HCT116 (cell line): Measurements from ENCODE around the gene HMX1. TPM values are rescaled to one million over a fixed set of nuclear protein-coding genes. Genes with fewer than 3 reads are reported as not detected.

Experiments used
- ATAC-seq: fragments of 200-7000 bp; cut with Tn5 transposase; 2 replicates; pipeline ENCODE4 v1.9.1; 2020; ENCODE audit warnings: mild to moderate bottlenecking, moderate library complexity
- BruUV-seq: library from RNA; stranded (reverse); fragments of 400-500 nt; replicated peaks from 2 replicates; lab custom pipeline; 2021; lab: Mats Ljungman, UMichigan
- CTCF ChIA-PET: fragments of 300-600 bp; sonication (Branson Sonifier 250); formaldehyde crosslinking; loops from one replicate; lab custom pipeline; 2021; ENCODE audit warnings: antibody characterized with exemption; lab: Charles Lee
- POLR2A ChIA-PET: fragments of 300-600, 350-600 bp; sonication (Branson Sonifier 250); formaldehyde crosslinking; loops from one replicate; lab custom pipeline; 2021; ENCODE audit warnings: antibody characterized with exemption; lab: Charles Lee
- RAD21 ChIA-PET, 2 experiments: fragments of 300-600 bp; sonication (Branson Sonifier 250); formaldehyde crosslinking; loops; one replicate each; lab custom pipeline; 2023; ENCODE audit warnings: low total read pairs in 2 of 2; ENCODE audit not compliant: uncharacterized antibody in 2 of 2, unreplicated experiment in 2 of 2, low non-redundant PET in 1 of 2; lab: Charles Lee
- DNase-seq: peaks from one replicate; pipeline ENCODE4 v3.0.0-alpha.2; 2010; ENCODE audit warnings: low read depth, low spot score
- H2AFZ ChIP-seq: fragments of 200-600 bp; shearing (Covaris generic), sonication (generic); 2 replicates; pipeline ENCODE4 v1.6.1; 2017; ENCODE audit warnings: low read depth, mixed run types, mixed read lengths, antibody characterized with exemption, low read length; ENCODE audit not compliant: poor library complexity, severe bottlenecking
- H3K27ac ChIP-seq: 2 replicates; pipeline ENCODE4 v1.5.1; 2012; ENCODE audit warnings: low read depth, low read length
- H3K27me3 ChIP-seq: fragments of 200-600 bp; sonication (generic); 2 replicates; pipeline ENCODE4 v1.6.1; 2016; ENCODE audit warnings: mixed run types, low read length, mixed read lengths; ENCODE audit not compliant: insufficient read depth
- H3K36me3 ChIP-seq, 2 experiments: fragments of 200-500 bp in 1 of 2; fragments of 200-600 bp in 1 of 2; sonication (Bioruptor generic) in 1 of 2; sonication (generic) in 1 of 2; 2 replicates each; pipeline versions ENCODE4 v1.5.1 to v1.6.1; 2014 to 2016; ENCODE audit warnings: low read length in 2 of 2, inconsistent platforms in 1 of 2, mixed read lengths in 1 of 2, mixed run types in 1 of 2; ENCODE audit not compliant: insufficient read depth in 2 of 2, control insufficient read depth in 1 of 2
- H3K4me1 ChIP-seq, 2 experiments: fragments of 200-600 bp in 1 of 2; sonication (generic) in 1 of 2; 2 replicates each; pipeline versions ENCODE4 v1.5.1 to v1.6.1; 2012 to 2017; ENCODE audit warnings: low read length in 2 of 2, inconsistent platforms in 1 of 2, mild to moderate bottlenecking in 1 of 2, mixed read lengths in 1 of 2, mixed run types in 1 of 2, moderate library complexity in 1 of 2; ENCODE audit not compliant: insufficient read depth in 2 of 2, control insufficient read depth in 1 of 2
- H3K4me2 ChIP-seq: fragments of 200-600 bp; sonication (generic); 2 replicates; pipeline ENCODE4 v1.6.1; 2017; ENCODE audit warnings: mixed run types, low read length, mixed read lengths
- H3K4me3 ChIP-seq, 2 experiments: fragments of 200-600 bp in 1 of 2; sonication (generic) in 1 of 2; replicated peaks in 1 of 2; 2 replicates each; pipeline ENCODE4 v1.5.1; 2011 to 2016; ENCODE audit warnings: low read length in 2 of 2, control low read depth in 1 of 2, low read depth in 1 of 2, mild to moderate bottlenecking in 1 of 2, mixed read lengths in 1 of 2, mixed run types in 1 of 2
- H3K79me2 ChIP-seq: fragments of 200-600 bp; sonication (generic); 2 replicates; pipeline ENCODE4 v1.6.1; 2017; ENCODE audit warnings: mild to moderate bottlenecking, mixed run types, low read length, moderate library complexity, mixed read lengths; ENCODE audit not compliant: insufficient read depth
- H3K9ac ChIP-seq: fragments of 200-600 bp; sonication (generic); 2 replicates; pipeline ENCODE4 v1.6.1; 2016; ENCODE audit warnings: low read length, mixed read lengths
- H3K9me2 ChIP-seq: fragments of 200-600 bp; sonication (generic), shearing (Covaris generic); 2 replicates; pipeline ENCODE4 v1.6.1; 2017; ENCODE audit warnings: mixed run types, mild to moderate bottlenecking, moderate library complexity; ENCODE audit not compliant: insufficient read depth
- H3K9me3 ChIP-seq, 2 experiments: fragments of 200-500 bp in 1 of 2; fragments of 200-600 bp in 1 of 2; sonication (Bioruptor generic) in 1 of 2; sonication (generic) in 1 of 2; 2 replicates each; pipeline ENCODE4 v1.6.1; 2014 to 2017; ENCODE audit warnings: low read length in 2 of 2, mixed read lengths in 2 of 2, inconsistent platforms in 1 of 2, low read depth in 1 of 2, mild to moderate bottlenecking in 1 of 2, mixed run types in 1 of 2, moderate library complexity in 1 of 2; ENCODE audit not compliant: control insufficient read depth in 1 of 2, insufficient read depth in 1 of 2
- H4K20me1 ChIP-seq: fragments of 200-600 bp; sonication (generic), shearing (Covaris generic); 2 replicates; pipeline ENCODE4 v1.6.1; 2017; ENCODE audit warnings: mixed run types, mild to moderate bottlenecking, moderate library complexity; ENCODE audit not compliant: insufficient read depth
- ATF3 ChIP-seq: IDR thresholded peaks from 2 replicates; pipeline ENCODE4 v1.6.1; 2012
- CBX3 ChIP-seq: IDR thresholded peaks from 2 replicates; pipeline ENCODE4 v1.6.1; 2012; ENCODE audit warnings: low read depth
- CEBPB ChIP-seq: IDR thresholded peaks from 2 replicates; pipeline ENCODE4 v1.6.1; 2012; ENCODE audit warnings: low read depth
- CTCF ChIP-seq, 3 experiments: fragments of 200-600 bp in 1 of 3; sonication (generic) in 1 of 3; IDR thresholded peaks in 2 of 3; conservative IDR thresholded peaks in 1 of 3; 2 replicates each; pipeline ENCODE4 v1.5.1; 2012 to 2017; ENCODE audit warnings: low read depth in 2 of 3, low read length in 2 of 3, antibody characterized with exemption in 1 of 3, borderline replicate concordance in 1 of 3, control low read depth in 1 of 3, mild to moderate bottlenecking in 1 of 3, mixed read lengths in 1 of 3, mixed run types in 1 of 3, moderate library complexity in 1 of 3; ENCODE audit not compliant: insufficient read depth in 1 of 3
- EGR1 ChIP-seq: IDR thresholded peaks from 2 replicates; pipeline ENCODE4 v1.6.1; 2012; ENCODE audit warnings: low read depth
- ELF1 ChIP-seq: IDR thresholded peaks from 2 replicates; pipeline ENCODE4 v1.6.1; 2012; ENCODE audit warnings: low read depth, borderline replicate concordance
- EZH2phosphoT487 ChIP-seq: fragments of 200-600 bp; IDR thresholded peaks from 2 replicates; pipeline ENCODE4 v1.6.1; 2018; ENCODE audit warnings: antibody characterized with exemption, borderline replicate concordance
- FOSL1 ChIP-seq: IDR thresholded peaks from 2 replicates; pipeline ENCODE4 v1.6.1; 2012; ENCODE audit warnings: low read depth
- MAX ChIP-seq: IDR thresholded peaks from 2 replicates; pipeline ENCODE4 v1.6.1; 2012
- POLR2A ChIP-seq: IDR thresholded peaks from 2 replicates; pipeline ENCODE4 v1.7.0; 2011; ENCODE audit warnings: borderline replicate concordance; ENCODE audit not compliant: insufficient read depth, insufficient read length; ENCODE audit errors: extremely low read depth
- POLR2AphosphoS5 ChIP-seq: IDR thresholded peaks from 2 replicates; pipeline ENCODE4 v1.6.1; 2011; ENCODE audit warnings: mild to moderate bottlenecking, low read depth, low read length, moderate library complexity
- RAD21 ChIP-seq: IDR thresholded peaks from 2 replicates; pipeline ENCODE4 v1.6.1; 2012; ENCODE audit warnings: low read depth, mild to moderate bottlenecking
- SIN3A ChIP-seq: IDR thresholded peaks from 2 replicates; pipeline ENCODE4 v1.6.1; 2012; ENCODE audit warnings: low read depth
- SRF ChIP-seq: IDR thresholded peaks from 2 replicates; pipeline ENCODE4 v1.6.1; 2012; ENCODE audit warnings: low read depth
- TCF7L2 ChIP-seq: IDR thresholded peaks from 2 replicates; pipeline ENCODE4 v1.7.0; 2011; ENCODE audit warnings: borderline replicate concordance, inconsistent platforms; ENCODE audit not compliant: insufficient read depth, insufficient read length; ENCODE audit errors: extremely low read depth
- YY1 ChIP-seq: IDR thresholded peaks from 2 replicates; pipeline ENCODE4 v1.6.1; 2011; ENCODE audit warnings: low read length, low read depth, moderate library complexity, mild to moderate bottlenecking; ENCODE audit not compliant: insufficient replicate concordance; ENCODE audit errors: extremely low read depth
- ZFX ChIP-seq: fragments of 450-650 bp; IDR thresholded peaks from 2 replicates; pipeline ENCODE4 v1.6.1; 2017
- ZNF274 ChIP-seq: fragments of 200-500 bp; sonication (Bioruptor generic); IDR thresholded peaks from 2 replicates; pipeline ENCODE4 v1.6.1; 2014; ENCODE audit warnings: mild to moderate bottlenecking, low read depth, low read length, inconsistent platforms
- intact Hi-C: fragments of 100-400 bp; cut with micrococcal nuclease; formaldehyde crosslinking; loops from 2 replicates; pipeline ENCODE4 v1.10.0; 2022
- total RNA-seq: library from RNA; stranded (reverse); gene quantifications from one replicate; pipeline ENCODE4 v1.2.1, GENCODE V29; 2021; ENCODE audit not compliant: unreplicated experiment

The HMX1 gene
- total RNA-seq, 1 experiment from 2014 or later, result 0.39 TPM

GRCh38 chr4:8821151-8821950 lies 50.3 kb downstream of the HMX1 start:
- no peak overlapping the region for H3K4me2 ChIP-seq
- no peaks in the 10 kb centered on the region for H3K9me2 ChIP-seq
- DNase-seq (no peak), ATAC-seq (no peak)
- H4K20me1 ChIP-seq, result no peaks in the 10 kb centered on the region
- H3K27me3 ChIP-seq, result peaks cover 15% of the 10 kb centered on the region
- H3K9ac ChIP-seq, result no peak overlapping the region
- no peak overlapping the region for H2AFZ ChIP-seq
- no peak overlapping the region for H3K4me3 ChIP-seq
- ChIA-PET RAD21 (no interaction called here), CTCF (no interaction called here), POLR2A (no interaction called here)
- intact Hi-C loops, result no loop called here
- no peaks in the 10 kb centered on the region for H3K79me2 ChIP-seq
- no peak overlapping the region for H3K27ac ChIP-seq
- no peaks in the 10 kb centered on the region for H3K9me3 ChIP-seq
- BruUV-seq, result no TSS peak
- TF ChIP-seq ZFX, result no peak
- no peak for TF ChIP-seq ZNF274
- no peak for TF ChIP-seq POLR2AphosphoS5
- TF ChIP-seq TCF7L2, result no peak
- TF ChIP-seq FOSL1, result no peak
- TF ChIP-seq CEBPB, result no peak
- TF ChIP-seq CTCF (IDR thresholded peaks at IDR 0.05 in 2 of 3, conservative IDR thresholded peaks at IDR 0.05 in 1 of 3; ENCODE audit: borderline replicate concordance in 1 of 3, insufficient read depth in 1 of 3, low read depth in 2 of 3, low read length in 2 of 3), result no peak
- TF ChIP-seq EZH2phosphoT487, result no peak
- TF ChIP-seq POLR2A, result no peak
- no peak for TF ChIP-seq ATF3
- no peak for TF ChIP-seq SRF
- TF ChIP-seq MAX, result no peak
- no peak for TF ChIP-seq YY1
- TF ChIP-seq EGR1, result no peak
- no peak for TF ChIP-seq ELF1
- no peak for TF ChIP-seq CBX3
- no peak for TF ChIP-seq SIN3A
- TF ChIP-seq RAD21, result no peak
- H3K36me3 ChIP-seq, result no peaks in the 10 kb centered on the region
- H3K4me1 ChIP-seq, result no peaks in the 10 kb centered on the region
